ENCODE results near the gene GPR75.

DNA sequence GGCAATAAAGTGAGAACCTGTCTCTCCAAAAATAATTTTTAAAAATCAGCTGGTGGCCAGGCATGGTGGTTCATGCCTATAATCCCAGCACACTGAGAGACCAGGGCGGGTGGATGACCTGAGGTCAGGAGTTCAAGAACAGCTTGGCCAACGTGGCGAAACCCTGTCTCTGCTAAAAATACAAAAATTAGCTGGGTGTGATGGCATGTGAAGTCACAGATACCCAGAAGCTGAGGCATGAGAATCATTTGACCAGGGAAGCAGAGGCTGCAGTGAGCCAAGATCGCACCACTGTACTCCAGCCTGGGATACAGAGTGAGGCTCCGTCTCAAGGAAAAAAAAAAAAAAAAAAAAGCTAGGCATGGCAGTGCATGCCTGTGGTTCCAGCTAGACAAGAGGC lies 7.4 kb upstream of the GPR75 start:
- TF ChIP-seq, protein P1, sequence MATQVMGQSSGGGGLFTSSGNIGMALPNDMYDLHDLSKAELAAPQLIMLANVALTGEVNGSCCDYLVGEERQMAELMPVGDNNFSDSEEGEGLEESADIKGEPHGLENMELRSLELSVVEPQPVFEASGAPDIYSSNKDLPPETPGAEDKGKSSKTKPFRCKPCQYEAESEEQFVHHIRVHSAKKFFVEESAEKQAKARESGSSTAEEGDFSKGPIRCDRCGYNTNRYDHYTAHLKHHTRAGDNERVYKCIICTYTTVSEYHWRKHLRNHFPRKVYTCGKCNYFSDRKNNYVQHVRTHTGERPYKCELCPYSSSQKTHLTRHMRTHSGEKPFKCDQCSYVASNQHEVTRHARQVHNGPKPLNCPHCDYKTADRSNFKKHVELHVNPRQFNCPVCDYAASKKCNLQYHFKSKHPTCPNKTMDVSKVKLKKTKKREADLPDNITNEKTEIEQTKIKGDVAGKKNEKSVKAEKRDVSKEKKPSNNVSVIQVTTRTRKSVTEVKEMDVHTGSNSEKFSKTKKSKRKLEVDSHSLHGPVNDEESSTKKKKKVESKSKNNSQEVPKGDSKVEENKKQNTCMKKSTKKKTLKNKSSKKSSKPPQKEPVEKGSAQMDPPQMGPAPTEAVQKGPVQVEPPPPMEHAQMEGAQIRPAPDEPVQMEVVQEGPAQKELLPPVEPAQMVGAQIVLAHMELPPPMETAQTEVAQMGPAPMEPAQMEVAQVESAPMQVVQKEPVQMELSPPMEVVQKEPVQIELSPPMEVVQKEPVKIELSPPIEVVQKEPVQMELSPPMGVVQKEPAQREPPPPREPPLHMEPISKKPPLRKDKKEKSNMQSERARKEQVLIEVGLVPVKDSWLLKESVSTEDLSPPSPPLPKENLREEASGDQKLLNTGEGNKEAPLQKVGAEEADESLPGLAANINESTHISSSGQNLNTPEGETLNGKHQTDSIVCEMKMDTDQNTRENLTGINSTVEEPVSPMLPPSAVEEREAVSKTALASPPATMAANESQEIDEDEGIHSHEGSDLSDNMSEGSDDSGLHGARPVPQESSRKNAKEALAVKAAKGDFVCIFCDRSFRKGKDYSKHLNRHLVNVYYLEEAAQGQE (IDR thresholded peaks at IDR 0.05; ENCODE audit: low read depth), result no peak
- no peak for TF ChIP-seq NFIC (IDR thresholded peaks at IDR 0.05)
- TF ChIP-seq EP300 (IDR thresholded peaks at IDR 0.05; ENCODE audit: borderline replicate concordance), result no peak
- TF ChIP-seq, protein P2, sequence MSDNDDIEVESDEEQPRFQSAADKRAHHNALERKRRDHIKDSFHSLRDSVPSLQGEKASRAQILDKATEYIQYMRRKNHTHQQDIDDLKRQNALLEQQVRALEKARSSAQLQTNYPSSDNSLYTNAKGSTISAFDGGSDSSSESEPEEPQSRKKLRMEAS (IDR thresholded peaks at IDR 0.05), result no peak
- no peak for TF ChIP-seq YY1 (IDR thresholded peaks at IDR 0.05; ENCODE audit: low read depth)
- TF ChIP-seq CEBPB (IDR thresholded peaks at IDR 0.05), result no peak
- no peak for TF ChIP-seq TCF12 (IDR thresholded peaks at IDR 0.05; ENCODE audit: low read depth)
- no peak for TF ChIP-seq TAF1 (IDR thresholded peaks at IDR 0.05; ENCODE audit: low read depth)
- no peak for TF ChIP-seq FOXM1 (IDR thresholded peaks at IDR 0.05; ENCODE audit: borderline replicate concordance, low read depth)
- TF ChIP-seq TEAD4 (IDR thresholded peaks at IDR 0.05), result no peak
- TF ChIP-seq CREB1 (IDR thresholded peaks at IDR 0.05; ENCODE audit: low read depth), result no peak
- no peak for TF ChIP-seq EGR1 (IDR thresholded peaks at IDR 0.05)
- TF ChIP-seq RAD21 (IDR thresholded peaks at IDR 0.05; ENCODE audit: low read depth), result no peak
- no peak for TF ChIP-seq ZBTB7A (IDR thresholded peaks at IDR 0.05; ENCODE audit: low read depth)

Data from Ishikawa (cell line).